Stimulated activated CD4-positive, alpha-beta T cell treated with anti-CD3 and anti-CD28 coated beads, Interleukin-12 subunit alpha, Interleukin-12 subunit beta, amount 100 ng/mL, for 24 hours (primary cell): Measurements from ENCODE around the gene AXIN2.

Source experiments
- DNase-seq, 2 experiments: peaks; one replicate each; pipeline ENCODE4 v3.0.0-alpha.2; 2020; ENCODE audit warnings: low read depth in 2 of 2

AXIN2 gene

DNA sequence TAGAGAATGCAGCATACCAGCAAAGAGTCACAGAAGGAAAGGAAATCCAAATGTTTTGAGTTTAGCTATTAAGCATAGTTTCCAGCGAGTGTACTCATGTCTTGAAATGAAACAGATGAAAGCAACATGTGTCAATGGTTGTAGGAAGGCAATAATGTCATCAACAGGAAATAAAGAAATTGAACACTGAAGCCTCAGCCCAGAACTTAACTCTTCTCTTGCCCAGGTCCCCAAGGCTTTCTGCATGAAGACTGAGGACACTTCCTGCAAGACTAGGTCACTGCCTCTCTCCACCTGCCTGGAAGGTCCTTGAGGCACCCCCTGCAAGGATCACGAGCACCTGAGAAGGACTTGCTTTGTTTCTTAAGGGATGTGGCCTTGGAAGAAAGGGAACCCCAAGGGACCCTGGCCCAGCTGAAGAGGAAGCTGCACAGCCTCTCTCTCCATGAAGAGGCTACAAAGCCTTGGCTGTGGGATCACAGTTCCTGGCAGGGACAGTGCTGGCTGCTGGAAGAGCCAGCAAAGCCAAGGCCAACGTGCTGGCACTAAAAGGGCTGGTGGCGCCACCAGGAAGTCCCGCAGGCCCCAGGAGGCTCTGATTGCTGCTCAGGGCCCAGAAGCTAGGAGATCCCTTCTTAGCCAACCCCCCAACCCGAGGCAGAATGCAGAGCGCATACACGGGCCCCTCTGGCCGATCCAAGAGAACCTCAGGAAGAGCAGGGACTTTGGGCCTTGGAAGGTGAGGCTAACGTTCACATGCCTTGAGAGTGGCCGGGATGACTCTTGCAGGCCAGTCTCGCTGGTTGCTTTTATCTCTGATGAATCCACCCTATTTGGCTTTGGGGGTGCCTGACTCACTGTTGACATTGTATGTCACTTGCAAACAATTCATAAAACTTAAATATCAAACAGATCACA is 23.4 kb upstream of the AXIN2 start:
- no peak for DNase-seq

DNA sequence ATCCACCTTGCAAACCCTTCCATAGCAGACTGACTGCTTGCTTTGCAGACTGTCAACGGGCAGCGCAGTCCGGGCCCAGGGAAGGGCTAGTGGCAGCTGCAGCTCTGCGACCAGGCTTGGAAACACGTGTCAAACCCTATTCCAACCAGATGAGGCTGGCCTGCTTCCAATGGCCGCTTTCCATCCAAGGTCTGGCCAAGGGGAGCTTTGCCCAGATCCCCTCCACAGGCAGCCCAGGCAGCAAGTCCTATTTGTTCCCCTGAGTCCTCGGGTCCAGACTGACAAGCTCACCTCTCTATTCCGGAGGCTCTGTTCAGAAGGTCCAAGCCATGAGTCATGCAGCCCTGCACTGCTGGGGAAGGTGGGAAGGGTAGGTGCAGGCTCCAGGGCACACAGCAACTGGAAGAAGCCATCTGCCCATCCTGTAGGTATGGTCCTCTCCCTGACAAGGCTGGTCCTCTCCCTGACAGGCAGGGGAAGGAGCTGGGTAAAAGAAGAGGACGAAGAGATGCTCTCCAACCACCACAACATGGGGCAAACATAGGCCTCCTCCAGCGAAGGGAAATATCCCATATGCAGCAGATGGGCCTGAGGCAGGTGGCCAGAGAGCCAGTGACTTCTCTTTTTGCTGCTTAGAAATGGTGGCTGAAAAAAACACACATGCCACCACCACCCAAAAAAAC is 22.6 kb upstream of the AXIN2 start:
- DNase-seq: no peak

- DNase-seq: no peak
Observed at GRCh38 chr17:65576939-65577338, 15.5 kb upstream of the AXIN2 start.

DNA sequence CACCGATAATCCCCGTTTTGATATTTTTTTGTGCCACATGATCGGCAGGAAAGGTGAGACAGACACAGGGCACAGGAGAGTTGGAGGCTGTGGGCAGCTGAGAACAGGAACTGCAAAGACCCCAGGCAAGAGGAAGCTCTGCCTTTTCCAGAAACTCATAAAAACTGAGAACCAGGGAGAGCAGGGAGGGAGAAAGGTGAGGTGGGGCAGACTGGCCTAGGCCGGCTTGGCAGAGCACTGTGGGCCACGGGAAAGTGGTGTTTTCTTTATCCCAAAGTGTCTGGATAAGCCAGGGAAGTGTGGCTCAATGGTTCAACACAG is 11.8 kb upstream of the AXIN2 start:
- no peak for DNase-seq

- no peak for DNase-seq
Observed at GRCh38 chr17:65572581-65573281, 11.3 kb upstream of the AXIN2 start.

GRCh38 chr17:65572186-65572580 is 10.7 kb upstream of the AXIN2 start:
- no peak for DNase-seq

DNA sequence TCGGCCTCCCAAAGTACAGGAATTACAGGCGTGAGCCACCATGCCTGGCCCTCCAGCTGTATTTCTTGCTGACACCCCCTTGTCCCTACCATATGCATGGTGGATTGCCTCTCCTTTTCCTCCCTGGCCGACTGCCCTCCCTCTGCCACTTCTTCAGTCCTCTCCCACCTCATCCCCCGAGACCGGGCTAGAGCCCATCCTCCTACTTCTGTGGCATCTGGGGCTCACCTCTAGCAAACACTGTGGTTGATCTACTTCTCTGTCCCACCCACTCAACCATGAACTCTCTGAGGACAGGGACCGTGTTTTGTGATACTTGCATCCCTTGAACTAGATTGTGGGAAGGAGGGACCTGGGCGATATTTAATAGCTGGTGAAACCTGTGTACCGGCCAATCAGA is 7.5 kb upstream of the AXIN2 start:
- DNase-seq: no peak

- no peak for DNase-seq
Observed at GRCh38 chr17:65567566-65567965, 6.1 kb upstream of the AXIN2 start.

DNA sequence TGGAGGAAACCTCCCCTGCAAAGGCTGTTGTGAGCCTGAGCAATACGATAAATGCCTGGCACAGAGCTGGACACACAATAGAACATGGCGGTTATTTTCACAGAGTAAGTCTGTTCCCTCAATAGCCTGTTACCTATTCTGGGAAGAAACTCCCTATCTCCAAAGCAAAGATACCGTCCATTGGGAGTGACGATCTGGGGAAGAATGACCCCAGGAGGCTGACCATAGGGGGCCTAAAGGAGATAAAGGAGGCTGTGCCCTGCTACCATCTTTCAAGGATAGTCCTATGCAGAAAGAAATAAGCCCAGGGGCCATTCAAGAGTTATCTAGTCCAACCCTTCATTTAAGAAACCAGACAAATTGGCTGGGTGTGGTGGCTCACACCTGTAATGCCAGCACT is 4.1 kb upstream of the AXIN2 start:
- DNase-seq: no peak

DNA sequence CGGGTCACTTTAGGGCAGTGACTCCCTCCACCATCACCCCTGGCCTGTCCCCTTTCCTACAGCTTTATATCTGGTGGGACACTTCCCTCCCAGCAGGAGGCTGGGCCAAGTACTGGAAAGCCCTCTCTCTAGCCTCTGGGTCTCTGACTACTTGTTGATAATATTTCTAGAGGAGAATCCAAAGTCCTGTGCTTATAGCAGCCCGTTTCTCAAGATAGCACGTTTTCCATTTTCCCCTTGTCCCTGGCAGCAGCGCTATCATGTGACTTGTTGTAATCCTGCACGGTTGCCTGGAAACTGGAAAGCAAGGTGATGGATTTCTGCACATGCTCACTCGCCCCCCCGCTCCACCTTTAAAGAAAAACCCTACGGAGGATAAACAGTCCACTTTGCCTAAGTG is 3.3 kb upstream of the AXIN2 start:
- DNase-seq: no peak

GRCh38 chr17:65562206-65562531 is 721 bp upstream of the AXIN2 start:
- no peak for DNase-seq

- DNase-seq: peak; percentile 57 to 64
Observed at GRCh38 chr17:65560628-65561451, 608 bp downstream of the AXIN2 start.

- no peak for DNase-seq
Observed at GRCh38 chr17:65559804-65560627, 1.4 kb downstream of the AXIN2 start.

DNA sequence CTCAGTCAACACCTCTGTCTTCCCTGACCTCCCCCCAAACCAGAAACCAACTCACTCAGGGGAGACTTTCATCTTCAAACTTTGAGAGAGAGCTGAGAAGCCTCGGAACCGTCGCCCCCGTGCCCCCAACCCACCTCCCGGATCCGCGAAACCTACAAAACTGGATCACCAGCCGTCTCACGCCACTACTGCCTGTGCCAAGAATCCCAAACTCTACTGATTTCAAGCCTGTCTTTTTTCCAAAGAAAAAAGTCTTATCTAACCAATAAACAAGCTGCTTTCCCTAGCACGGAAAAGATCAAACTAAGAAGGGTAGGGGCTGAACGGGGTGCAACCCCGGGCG is 2.0 kb downstream of the AXIN2 start:
- no peak for DNase-seq

- DNase-seq: no peak
Observed at GRCh38 chr17:65558683-65559460, 2.6 kb downstream of the AXIN2 start.

DNA sequence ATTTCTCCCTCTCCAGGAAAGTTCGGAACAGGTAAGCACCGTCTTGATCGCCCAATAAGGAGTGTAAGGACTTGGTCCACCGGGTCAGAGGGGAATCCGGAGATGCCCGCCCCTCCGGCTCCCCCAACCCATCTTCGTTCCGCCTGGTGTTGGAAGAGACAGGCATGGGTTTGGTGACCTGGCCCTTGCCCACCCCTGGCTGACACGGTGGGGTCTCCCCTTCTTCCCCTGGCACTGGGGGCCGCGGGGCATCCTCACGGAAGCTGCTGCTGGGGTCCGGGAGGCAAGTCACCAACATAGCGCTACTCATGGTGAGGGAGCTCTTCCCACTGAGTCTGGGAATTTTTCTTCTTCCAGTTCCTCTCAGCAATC is 3.2 kb downstream of the AXIN2 start:
- no peak for DNase-seq

DNA sequence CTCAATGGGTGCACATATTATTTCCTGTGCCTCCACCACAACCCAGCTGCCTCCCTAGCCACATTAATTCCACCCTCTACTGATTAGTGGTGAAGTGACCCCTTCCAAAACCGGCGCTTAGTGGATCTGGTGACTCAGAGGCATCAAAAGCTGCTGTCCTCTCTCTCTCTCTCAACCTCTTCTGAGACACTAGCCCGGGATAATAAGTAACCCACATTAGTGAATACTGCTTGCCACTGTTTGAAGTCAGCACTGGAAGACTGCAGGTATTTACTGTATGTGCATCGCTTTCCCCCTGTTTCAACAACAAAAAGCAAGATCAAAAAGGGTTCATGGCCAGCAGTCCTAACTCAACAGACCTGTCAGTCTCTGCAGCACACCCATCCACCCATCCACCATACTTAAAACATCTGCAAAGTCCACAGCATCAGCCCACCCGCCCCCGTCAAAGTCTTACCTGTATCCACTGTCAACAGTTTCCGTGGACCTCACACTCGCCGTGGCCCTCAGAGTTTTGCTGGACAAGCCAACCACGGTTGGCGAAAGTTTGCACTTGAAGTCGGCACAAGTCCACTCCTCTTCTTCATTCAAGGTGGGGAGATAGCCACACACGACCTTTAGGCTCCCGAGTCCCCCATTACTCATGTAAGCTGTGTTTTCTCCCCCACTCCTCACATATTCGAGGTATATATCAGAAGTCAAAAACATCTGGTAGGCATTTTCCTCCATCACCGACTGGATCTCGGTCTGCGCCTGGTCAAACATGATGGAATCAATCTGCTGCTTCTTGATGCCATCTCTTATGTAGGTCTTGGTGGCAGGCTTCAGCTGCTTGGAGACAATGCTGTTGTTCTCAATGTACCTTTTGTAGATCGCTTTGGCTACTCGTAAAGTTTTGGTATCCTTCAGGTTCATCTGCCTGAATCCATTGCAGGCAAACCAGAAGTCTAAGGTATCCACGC is 3.8 kb downstream of the AXIN2 start:
- DNase-seq: no peak

DNA sequence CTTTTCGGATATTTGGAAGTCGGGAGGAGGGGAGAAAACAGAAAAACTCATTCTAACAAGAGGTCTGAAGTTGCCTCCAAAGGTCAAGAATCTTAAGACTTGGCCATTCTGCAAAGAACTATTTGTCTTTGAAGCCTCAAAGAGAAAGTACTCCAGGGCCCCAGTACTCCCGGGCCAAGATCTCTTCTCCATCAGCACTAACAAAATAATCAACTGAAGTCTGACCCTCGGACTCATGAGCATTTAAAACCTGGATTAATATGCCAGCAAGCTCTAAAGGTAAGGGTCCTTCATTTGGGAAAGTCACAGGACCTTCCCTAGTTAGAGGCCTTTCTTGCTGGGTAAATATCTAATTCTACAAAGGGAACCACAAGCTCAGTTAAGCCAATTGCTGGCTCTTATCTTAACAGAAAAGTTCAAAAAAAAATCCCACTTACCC is 4.5 kb downstream of the AXIN2 start:
- DNase-seq: no peak
